Tongue (tissue), 2 donors: ENCODE data around the gene LYPD6B. TPM values are rescaled to one million over a fixed set of nuclear protein-coding genes. Genes with fewer than 3 reads are reported as not detected.
A peak's percentile ranks its signal among the peaks of the same experiment; 100 is the strongest.

Source experiments
- DNase-seq: peaks from one replicate; pipeline ENCODE4 v3.0.0-alpha.2; 2015
- total RNA-seq: library from RNA; depleted of rRNA; stranded (reverse); fragments of >200 nt; gene quantifications from one replicate; pipeline ENCODE4 v1.2.3, GENCODE V29; 2014

LYPD6B gene
- total RNA-seq, 1 donor from 2014 or later, result 1.7 TPM

DNA sequence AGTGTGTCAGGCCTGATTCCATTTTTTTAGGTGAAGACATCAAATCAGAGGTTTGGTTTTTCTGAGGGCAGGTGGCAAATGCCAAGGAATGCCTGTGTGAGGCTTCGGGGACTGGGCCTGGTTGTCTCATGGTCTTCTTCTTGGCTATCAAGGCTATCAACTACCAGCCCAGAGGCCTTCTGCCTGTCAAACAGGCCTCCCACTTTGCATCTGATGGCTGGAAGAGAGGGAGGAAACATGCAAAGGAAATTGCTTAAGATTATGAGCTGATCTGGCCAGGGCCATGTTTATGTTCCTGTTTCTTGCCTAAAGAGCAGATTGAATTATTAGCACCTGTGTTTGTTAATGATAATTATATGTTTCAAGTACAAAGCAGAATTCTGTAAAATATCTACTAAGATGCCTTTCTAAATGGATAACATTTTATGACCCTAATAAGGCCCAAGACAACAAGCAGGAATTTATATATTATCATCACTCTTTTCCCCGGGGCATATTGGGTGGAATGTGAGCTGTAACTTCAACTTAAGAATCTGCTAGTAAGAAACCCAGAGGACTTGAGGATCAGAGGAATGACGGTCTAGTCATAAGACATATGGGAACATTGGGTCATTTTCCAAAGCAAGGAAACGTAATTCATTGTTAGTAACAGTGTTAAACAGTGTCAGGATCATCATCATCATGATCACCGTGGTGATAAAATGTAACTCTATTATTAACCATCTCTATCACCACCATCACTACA lies 123.2 kb downstream of the LYPD6B start:
- no peak for DNase-seq

DNA sequence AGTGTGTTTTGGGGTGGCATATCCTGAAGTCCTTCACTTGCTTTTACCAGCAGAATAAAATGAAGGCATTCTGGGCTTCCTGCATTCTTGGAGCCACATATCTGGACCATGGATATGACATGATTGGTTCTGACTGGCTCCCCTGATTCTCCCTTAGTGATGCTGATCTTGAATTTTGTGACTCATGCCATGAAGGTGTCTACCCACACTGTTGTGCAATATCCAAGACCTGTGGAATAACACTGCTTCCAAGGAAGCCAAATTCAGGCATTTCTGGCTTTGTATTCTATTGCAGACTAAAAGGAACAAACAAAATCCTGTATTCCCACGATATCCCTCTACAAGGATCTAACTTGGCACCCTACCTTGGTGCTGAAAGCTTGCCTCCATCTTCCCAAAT lies 125.8 kb downstream of the LYPD6B start:
- no peak for DNase-seq

DNA sequence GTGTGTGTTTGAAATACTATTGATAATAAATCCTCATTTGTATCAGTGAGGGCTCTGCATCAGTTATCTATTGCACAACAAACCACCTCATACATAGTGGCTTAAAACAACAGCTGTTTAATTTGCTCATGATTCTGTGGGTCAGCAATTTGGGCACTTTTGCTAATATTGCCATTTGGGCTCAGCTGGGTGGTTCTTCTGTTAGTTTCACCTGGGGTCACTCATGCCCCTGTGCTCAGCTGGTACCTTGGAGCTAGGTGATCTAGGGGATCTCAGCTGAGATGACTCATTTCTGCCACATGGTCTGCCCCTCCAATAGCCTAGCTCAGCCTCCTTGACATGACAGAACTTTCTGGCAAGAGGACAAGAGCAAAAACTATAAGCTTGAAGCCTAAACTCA lies 126.3 kb downstream of the LYPD6B start:
- DNase-seq, result no peak

DNA sequence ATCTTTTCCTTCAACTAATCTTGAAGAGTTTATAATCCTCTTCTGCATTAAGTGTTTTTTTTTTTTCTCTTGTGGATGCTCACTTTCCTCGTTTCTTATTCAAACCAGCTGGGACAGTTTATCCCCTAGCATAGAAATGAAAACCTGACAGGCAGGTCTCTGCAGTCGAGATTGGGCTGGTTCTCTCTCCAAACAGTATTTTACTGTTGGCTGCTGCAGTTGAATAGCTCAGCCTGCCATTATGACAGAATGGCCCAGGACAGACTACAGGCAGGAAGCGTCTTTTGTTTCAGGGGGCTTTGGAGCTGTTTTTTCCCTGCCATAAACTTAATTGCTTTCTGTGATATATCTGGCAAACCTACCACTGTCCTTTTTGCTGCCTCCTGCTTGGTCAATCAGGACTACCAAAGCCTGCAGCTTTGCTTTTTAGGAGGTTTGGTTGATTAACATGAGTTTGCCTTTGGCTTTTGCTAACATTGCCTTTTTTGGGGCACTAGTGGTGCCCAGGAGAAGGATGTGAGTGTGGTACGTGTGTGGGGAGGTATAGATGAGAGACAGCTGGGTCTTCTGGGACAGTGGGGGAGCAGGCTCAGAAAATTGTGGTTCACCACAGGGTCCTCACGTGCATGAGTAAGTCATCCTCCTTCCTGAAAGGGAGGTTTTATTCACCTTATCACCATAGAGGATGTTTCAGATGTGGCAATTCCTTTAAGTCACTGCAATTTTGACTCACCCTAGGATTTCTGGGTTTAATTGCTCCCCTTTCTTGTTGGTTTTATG lies 128.7 kb downstream of the LYPD6B start:
- peak; percentile 51 for DNase-seq

DNA sequence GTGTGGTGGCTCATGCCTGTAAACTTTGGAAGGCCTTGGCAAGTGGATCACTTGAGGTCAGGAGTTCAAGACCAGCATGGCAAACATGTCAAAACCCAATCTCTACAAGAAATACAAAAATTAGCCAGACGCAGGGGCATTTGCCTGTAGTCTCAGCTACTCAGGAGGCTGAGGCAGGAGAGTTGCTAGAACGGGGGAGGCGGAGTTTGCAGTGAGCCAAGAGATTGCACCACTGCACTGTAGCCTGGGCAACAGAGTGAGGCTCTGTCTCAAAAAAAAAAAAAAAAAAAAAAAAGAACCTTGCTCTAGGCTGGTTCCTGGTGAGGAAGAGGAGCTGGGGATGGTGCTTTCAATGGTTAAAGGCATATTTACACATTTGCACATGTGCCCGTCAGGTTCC lies 129.4 kb downstream of the LYPD6B start:
- DNase-seq, result no peak

DNA sequence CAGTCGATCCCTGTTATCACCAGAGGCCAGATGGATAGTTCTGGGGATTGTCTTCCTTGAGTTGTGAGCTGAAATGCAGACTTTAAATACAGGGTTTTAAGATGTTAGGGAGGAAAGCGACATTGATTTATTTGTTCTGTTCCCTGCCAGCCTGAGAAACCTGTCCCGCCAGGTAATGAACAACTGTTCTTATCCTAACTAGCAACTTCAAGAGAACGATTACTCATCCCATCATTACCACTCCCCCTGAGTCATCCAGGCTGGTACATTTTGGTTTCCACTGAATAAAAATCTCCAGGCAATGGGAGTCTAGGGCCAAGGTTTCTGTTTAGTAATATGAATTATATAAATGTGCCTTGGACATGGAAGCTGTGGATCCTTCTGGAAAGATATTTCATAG lies 131.2 kb downstream of the LYPD6B start:
- peak; percentile 56 for DNase-seq

DNA sequence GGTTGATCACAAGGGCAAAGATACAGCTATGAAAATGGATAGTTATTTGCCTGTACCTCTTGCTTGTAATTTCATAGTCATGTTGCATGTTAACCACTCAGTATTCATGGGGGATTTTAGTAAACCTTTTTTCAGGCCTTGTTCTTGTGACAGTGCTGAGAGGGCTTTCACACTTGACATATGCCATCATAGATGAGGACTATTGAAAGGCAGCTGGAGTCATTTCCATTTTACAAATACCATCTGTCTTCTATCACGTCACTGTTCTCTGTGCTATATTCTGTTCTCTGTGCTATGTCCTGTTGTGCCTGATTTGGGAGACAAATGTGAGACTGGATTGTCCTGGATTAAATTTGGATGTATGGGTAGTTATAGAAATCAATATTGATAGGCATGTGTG lies 131.7 kb downstream of the LYPD6B start:
- DNase-seq, result no peak

DNA sequence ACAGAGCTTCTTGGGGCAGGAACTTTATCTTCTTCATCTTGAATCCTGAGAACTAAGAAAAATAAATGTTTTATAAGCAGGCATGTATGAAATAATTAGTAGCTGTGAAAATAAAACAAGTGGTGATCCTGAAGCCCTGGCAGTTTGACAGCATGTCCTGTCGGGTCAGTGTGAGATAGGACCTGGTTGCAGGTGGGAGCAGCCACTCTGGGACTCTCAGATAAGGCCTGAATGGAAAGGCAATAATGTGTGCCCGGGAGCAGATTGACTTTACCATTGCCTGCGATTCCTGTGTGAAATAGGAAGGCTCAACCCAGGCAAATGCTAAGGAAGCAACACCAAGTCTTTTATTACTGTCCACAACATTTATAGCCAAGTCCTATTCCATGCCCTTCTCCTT lies 132.4 kb downstream of the LYPD6B start:
- no peak for DNase-seq

DNA sequence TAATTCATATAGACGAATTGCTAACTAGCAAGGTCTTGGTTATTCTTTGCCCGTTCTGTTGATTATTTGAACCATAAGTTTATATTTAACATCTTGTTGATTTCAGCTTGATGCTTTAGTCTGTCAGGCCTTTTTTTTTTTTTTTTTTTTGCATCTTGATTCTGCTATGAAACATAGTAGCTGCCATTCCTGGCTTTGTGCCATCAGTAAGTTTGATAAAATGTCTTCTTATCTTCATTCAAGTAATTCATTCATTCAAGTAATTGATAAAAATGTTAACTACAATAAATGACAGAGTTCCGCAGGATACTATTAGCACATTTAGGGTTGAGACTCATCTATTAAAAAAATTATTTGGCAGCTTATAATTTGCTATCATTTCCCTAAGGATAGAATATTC lies 134.7 kb downstream of the LYPD6B start:
- DNase-seq, result no peak

DNA sequence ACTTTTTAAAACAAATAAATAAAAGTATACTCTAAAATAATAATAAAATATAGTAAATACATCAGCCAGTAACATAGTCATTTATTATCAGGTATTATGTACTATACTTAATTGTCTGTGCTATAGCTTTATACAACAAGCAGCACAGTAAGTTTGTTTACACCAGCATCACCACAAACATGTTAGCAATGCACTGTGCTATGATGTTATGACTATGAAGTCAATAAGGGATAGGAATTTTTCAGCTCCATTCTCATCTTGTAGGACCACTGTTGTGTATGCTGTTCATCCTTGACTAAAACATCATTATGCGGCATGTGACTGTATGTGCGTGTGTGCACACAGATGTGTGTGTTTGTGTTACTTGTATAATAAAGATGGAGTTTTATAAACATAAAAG lies 137.5 kb downstream of the LYPD6B start:
- DNase-seq, result no peak

DNA sequence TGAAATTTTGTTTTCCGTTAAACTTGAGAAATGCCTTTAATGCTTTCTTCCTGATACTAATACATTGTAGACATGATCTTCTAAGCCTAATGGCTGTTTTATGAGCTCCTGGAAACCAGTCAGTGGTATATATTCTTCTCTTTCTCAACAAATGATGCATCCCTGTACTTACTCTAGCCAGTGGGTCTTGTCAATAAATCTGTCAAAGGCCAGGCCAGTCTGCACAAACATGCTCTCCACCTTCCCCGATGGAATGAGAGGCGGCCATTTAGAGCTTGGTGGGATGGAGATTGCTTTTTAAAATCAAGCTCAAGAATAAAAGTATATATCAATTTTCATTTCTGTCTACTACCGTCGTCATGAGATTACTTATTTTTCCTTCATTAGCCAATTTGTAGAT lies 140.1 kb downstream of the LYPD6B start:
- no peak for DNase-seq

DNA sequence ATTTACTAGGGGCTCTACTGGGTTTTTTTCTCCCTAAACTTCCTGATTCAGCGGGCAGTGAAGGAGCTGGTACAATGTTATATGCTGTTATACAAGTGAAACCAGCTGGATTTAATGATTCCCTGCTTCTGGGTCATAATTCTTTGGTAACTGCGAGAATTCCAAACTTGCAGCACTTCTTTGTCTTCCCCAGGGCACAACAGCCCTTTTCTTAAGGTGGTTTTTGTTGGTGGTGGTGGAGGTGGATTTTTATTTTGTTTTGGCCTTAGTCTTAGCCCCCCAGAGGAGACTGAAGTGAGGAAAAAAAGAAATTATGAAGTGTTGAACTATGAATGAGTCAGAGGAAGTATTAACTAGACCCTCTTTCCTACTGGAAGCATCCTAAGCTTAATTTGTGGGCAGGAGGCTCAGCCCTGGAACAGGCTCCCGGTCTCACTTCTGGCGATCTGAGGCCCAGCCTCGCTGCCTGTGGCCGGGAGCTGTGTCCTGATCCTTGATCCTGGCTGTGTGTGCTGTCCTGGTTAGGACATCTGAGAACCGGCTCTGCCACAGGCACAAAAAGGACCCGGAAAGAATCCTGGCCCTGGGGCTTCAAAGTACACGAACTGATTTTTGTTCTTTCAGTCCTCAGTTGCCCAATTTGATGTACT lies 141.9 kb downstream of the LYPD6B start:
- no peak for DNase-seq

DNA sequence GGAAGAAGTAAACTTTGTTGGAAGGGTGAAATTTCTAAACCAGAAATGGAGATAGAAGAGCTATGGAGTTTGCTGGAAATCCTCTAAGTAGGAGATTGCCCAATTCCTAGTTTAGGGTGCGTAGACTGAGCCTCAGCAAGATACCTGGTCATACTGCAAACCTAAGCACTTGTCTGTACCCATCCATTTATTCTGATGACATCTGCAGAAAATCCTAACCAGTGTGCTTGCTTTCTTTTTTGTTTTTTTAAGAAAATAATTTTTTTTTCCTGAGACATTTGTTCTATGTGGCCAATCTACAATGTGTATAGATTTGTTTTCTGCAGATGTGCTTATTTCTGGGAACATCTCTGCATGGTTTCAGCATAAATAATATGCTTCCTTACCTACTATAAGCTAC lies 144.7 kb downstream of the LYPD6B start:
- DNase-seq, result no peak

DNA sequence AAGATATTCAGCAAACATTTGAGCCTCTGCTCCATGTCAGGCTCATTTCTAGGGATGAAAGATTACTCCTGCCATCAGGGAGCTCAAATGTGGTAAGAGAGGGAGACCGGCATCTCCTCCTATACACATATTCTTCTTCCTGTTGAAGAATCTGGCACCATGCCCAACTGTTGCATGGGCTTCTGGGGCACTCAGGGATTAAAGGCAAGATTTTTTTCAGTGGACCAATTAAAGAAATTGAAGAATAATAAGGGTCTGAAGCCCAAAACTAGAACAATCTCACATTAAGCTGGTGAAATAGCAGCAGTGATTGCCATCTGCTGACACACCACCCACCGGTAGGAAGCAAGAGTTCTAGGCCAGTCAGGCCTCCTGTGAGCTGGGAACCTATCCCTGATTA lies 146.5 kb downstream of the LYPD6B start:
- peak; percentile 27 for DNase-seq

DNA sequence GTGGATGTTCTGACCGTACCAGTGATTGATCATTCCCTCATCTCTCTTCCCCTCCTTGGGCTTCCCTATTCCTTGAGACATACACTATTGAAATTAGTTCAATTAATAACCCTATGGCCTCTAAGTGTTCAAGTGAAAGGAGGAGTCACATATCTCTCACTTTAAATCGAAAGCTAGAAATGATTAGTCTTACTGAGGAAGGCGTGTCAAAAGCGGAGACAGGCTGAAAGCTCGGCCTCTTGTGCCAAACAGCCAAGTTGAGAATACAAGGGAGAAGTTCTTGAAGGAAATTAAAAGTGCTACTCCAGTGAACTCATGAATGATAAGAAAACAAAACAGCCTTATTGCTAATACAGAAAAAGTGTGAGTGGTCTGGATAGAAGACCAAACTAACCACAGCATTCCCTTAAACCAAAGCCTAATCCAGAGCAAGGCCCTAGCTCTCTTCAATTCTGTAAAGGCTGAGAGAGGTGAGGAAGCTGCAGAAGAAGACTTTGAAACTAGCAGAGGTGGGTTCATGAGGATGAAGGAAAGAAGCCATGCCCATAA lies 147.5 kb downstream of the LYPD6B start:
- DNase-seq, result no peak

DNA sequence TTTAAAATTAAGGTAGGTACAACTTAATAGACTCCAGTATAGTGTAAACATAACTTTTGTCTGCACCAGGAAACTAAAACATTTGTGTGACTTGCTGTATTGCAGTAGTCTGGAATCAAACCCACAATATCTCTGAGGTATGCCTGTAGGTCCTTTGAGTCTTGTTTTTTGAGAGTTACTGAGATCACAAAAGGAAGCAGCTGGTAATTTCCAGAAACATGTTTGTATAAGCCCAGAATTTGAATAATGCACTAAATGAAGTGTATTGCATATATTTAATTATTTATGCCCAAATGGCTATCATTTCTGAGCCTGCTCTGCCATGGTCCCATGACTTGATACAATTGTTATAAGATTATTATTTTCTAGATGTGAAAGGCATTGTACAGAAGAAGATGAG lies 148.6 kb downstream of the LYPD6B start:
- no peak for DNase-seq

DNA sequence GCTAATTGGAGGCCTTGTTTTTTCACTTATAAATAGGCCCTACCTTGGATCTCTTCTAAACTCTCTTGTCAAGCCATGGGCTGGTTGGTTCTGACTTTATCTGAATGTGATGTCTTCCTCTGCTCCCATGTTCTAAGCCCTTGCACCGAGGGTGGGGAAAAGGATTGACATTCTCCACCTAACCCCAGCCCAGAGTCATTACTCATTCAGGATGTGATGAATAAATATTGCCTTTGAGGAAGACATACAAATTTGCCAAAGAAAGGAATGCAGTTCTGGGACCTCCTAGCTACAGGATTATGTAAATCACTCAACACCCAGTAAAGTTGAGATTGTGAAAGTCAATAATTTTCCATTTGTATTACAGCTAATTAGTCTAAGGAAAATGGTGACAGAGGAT lies 149.8 kb downstream of the LYPD6B start:
- no peak for DNase-seq

DNA sequence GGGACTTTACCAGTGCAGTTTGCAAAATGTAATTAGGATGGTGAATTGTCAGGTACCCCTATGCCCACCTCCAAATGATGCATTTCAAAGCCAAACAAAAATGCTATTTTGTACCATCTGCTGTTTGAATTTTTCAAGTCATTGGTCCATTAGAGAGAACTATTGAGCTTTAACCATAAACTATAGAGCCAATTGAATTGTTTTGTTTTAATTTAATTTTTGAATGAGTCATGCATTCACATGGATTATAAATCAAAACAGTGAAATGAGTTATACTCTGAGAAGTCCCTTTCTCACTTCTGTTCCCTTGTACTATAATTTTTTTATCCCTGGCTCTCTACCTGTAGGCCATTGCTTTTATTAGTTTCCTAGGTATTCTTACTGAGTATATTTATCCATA lies 151.3 kb downstream of the LYPD6B start:
- no peak for DNase-seq

DNA sequence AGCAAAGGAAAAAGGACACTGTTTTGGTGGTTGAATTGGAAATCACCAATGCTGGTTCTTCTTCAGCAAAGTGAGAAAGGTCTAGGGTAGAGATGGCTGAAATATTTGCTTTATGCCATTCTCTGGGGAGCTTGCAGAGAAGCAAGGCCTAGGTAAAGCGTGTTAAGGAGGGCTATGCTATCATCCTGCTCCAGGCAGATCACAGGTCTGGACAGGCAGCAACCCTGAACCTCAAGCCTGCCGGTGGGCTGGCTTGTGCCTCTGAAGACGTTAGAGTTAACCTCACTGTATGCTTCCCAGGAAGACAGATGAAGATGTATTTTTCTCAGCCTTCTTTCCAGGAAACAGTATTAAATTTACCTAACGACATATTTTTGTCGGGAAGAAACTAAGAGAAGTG lies 153.4 kb downstream of the LYPD6B start:
- no peak for DNase-seq

DNA sequence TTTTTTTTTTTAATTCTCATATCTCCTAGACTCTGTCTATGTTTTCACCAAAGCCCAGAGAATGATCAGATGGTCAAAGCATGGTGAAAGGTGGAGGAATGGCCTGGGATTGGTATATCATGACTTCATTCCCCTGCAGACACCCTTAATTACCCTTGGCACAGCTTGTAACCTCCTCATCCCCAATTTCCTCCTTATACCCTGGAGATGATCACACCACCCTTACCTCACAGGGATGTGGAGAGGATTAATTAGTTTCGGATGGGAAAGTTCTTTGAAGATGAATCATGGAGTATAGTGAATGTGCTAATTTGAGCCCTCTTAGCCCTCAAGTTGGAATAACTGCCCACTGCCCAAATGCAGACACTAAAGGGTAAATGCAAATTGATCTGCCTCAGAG lies 153.9 kb downstream of the LYPD6B start:
- DNase-seq, result no peak

DNA sequence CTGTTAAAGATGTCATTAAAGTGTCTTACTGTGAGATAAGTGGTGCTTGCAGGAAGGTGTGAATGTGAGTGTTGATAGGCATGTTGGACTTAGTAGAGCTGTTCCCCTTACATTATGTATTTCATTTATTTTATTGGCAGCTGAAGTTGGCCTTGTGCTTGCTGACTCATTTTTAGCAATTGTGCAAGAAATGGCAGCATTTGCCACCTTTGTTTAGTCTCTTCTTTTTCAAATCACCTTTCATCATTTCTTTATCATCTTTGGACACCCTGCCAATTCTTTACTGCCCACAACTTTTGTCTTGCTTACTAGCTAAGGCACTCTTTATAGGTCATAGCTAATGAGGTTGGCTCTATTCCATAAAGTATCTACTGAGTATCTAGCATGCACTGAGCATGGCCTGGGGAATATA lies 161.6 kb downstream of the LYPD6B start:
- DNase-seq, result no peak

DNA sequence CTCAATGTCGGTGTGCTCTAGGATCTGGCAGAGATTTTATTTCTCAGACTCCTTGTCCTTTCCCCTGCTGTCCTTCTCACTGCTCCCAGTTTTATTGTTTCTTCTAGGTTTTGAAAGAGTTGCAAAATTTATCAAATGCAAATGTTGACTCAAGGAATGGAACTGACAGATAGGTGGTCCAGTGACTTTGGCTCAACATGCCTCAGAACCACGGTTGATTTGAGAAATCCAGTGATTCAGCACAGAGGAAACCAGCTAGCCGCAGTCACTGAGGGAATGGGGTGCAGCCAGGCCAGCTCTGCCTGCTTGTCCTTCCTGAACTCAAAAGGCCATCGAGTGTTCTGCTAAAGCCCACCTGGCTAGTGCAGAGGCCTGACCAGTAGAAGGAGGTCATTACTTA lies 166.2 kb downstream of the LYPD6B start:
- no peak for DNase-seq

DNA sequence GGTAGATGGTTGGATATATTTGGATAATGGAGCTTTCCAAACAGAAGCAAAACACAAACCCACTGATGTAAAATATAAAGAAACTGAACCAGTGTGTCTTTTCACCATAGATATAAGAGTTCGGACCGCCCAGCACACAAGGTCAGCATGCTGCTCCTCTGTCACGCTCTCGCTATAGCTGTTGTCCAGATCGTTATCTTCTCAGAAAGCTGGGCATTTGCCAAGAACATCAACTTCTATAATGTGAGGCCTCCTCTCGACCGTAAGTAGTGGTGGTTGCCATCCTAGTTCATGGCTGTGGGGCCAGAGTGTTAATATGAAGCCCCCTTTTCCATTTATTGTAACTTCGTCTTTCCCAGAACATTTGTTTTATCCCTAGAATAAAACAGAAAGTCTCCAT lies 166.6 kb downstream of the LYPD6B start:
- no peak for DNase-seq
